HG02973 (cell line): ENCODE data around the gene HNRNPUL2.

Experiments
- ATAC-seq: cut with Tn5 transposase; IDR thresholded peaks from one replicate; pipeline ENCODE4 v1.9.1; 2021; ENCODE audit warnings: moderate library complexity; ENCODE audit not compliant: unreplicated experiment

Gene HNRNPUL2

DNA sequence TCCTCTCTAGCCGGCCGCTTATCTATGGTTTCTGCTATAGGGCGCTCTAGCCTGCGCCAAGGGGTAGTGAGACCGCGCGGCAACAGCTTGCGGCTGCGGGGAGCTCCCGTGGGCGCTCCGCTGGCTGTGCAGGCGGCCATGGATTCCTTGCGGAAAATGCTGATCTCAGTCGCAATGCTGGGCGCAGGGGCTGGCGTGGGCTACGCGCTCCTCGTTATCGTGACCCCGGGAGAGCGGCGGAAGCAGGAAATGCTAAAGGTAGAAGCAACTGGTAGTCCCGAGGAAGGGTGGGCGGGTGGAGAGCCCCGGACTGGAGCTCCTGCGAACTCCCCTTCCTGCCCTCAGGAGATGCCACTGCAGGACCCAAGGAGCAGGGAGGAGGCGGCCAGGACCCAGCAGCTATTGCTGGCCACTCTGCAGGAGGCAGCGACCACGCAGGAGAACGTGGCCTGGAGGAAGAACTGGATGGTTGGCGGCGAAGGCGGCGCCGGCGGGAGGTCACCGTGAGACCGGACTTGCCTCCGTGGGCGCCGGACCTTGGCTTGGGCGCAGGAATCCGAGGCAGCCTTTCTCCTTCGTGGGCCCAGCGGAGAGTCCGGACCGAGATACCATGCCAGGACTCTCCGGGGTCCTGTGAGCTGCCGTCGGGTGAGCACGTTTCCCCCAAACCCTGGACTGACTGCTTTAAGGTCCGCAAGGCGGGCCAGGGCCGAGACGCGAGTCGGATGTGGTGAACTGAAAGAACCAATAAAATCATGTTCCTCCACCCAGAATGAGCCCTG lies 55.5 kb downstream of the HNRNPUL2 start, which contains the start of the genes LBHD1 and UQCC3:
Gene LBHD1 (minus strand): TSS at position 660 of the 782 bp plus-strand sequence. CDS start 2,236 bp downstream, outside the sequence.
Gene UQCC3 (plus strand): TSS at position 66 of the 782 bp plus-strand sequence. CDS start 73 bp downstream, at position 139.
- ATAC-seq: peak; percentile 40

DNA sequence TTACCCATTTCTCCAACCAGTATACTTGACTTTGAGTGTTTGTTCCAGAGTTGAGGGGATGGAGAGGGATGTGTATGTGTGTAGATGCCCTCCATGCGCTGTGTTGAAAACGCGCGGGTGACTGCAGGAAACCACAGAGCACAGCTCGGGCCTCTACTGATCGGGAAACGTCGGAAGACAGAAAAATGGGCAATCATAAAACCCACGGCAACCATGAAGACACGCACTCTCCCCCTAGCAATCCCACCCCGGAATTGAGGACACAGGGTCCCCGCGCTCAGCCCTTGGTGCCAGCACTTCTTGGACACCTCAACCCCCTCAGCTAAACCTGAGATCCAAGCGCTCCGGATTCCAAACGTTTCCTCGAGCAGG lies 56.0 kb downstream of the HNRNPUL2 start:
- no peak for ATAC-seq

DNA sequence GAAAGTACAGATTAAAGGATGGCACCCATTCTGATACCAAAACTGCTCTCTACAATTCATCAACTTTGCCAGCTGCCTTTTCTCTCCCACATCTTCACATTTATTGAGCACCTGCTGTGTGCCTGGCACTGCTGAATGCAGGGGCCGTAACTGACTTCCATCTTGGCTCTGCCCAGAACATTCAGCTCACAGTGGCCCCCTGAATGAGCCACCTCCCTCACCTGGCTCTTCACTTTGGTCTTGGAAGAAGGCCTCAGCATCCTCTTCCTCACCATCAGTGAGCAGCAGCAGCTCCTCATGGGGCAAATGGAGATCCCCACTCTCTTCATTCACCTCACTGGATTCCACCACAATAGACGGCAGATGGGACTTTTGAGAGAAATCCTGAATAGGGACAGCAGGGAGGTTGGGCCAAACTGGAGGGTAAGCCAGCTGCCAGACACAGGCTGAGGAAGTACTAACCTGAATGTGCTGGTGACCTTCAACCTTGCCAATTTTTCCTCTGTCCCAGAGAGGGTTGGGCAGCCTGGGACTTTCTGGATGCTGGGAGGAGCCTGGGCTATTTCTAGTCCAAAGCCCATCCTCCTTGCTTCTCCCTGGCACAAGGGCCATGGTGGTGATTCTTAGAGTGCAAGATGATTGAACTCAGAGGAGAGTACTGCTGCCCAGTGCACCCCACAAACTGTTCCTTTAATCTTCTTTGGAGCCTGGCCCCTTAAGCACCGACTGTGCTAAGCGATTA lies 57.7 kb downstream of the HNRNPUL2 start:
- no peak for ATAC-seq

- no peak for ATAC-seq
Observed at GRCh38 chr11:62667460-62667859, 59.8 kb downstream of the HNRNPUL2 start.

DNA sequence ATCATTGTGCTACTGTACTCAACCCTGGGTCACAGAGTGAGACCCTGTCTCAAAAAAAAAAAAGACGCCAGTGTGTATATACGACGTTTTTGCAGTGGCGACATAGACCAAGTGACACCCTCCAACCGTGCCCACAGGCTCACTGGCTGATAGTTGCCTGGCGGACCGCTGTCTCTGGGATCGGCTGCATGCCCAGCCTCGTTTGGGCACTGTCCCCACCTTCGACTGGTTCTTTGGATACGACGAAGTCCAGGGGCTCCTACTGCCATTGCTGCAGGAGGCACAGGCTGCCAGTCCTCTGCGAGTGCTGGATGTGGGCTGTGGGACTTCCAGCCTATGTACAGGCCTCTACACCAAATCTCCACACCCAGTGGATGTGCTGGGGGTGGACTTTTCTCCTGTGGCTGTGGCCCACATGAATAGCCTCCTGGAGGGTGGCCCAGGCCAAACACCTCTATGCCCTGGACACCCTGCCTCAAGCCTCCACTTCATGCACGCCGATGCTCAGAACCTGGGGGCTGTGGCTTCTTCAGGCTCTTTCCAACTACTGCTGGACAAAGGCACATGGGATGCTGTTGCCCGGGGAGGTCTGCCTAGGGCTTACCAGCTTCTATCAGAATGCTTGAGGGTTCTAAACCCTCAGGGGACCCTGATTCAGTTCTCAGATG lies 60.9 kb downstream of the HNRNPUL2 start:
- no peak for ATAC-seq

DNA sequence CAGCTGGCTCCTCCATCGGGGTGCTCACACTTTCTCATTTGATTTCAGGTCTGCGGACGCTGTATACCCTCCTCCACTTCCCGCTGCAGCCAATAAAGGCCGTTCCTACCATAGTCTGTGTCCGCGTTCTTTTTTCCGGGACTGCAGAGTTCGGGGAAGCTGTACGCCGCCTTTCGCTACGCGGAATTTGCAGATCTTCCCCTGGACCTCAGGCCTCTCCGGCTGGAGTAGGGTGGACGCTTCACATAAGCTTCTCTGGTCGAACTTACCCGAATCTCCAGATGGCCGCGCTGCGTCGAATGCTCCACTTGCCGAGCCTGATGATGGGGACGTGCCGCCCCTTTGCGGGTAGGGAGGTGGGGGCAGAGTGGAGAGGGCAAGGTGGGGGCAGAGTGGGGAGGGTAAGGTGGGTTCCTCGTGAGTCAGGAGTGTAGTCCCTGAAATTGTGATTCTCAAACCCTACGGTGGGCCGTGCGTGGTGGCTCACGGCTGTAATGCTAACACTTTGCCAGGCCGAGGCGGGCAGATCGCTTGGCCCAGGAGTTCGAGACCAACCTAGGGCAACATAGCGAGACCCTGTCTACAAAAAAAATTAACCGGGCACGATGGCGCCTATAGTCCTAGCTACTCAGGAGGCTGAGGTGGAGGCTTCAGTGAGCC lies 61.5 kb downstream of the HNRNPUL2 start:
- ATAC-seq: peak; percentile 11

DNA sequence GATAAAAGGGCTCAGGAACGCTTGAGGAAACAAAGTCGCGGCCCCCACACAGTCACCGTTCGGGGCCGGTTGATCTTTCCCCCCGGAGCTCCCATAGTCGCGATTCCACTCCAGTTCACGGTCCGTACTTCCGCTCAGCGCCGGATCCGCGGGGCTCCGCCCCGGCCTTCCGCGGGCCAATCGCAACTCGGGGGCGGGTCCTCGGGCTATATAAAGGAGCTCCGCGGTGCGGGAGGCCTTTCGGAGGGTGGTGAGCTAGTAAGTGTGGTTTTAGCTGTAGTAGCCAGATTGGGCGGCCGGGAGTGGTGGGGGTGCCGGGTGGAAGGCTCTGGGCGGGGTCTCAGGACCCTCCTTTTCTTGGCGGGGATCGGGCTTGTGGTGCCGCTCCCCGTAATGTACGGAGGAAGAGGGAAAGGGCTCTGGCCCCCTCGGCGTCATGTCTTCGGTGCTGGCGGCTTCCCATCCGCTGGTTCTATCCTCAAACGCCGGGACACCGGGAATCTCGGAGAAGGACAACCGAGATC lies 62.1 kb downstream of the HNRNPUL2 start, which contains the start of the genes C11orf98 and CSKMT:
Gene C11orf98 (minus strand): TSS at position 136 of the 524 bp plus-strand sequence. CDS start 41 bp downstream, at position 95.
Gene CSKMT (plus strand): TSS at position 238 of the 524 bp plus-strand sequence. CDS start 568 bp downstream, outside the sequence.
- peak; percentile 79 for ATAC-seq

DNA sequence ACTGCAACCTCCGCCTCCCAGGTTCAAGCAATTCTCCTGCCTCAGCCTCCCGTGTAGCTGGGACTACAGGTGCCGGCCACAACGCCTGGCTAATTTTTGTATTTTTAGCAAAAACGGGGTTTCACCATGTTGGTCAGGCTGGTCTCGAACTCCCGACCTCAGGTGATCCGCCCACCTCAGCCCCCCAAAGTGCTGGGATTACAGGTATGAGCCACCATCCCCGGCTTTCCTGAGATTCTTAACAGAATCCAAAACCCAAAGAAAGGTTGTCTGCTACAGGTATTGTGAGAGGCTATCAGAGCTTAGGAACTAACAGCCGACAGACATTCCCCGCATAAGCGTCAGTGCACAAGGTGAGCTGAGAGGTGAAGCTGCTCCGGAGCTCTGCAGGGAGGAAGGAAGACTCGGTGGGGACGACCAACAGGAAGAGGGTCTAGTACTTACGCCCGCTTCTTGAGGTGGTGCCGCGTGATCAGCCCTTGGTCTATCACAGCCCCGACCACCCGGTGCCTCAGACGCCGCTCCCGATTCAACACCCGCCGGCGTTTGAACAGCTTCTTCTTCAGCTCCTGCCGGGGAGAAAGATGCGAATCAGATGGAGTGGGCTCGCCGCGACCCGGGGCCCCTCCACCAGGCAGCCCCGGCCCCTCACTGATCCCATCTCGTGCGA lies 62.7 kb downstream of the HNRNPUL2 start:
- ATAC-seq: peak; percentile 29
